H54 (cell line): ENCODE data around the gene MESP1.
"Not testable (repeated sequence)": the region's sequence is repeated elsewhere in the genome, so short reads cannot be mapped to it uniquely, and the experiment has no call there.

Experiments
- DNase-seq: peaks from one replicate; pipeline ENCODE4 v3.0.0; 2011; ENCODE audit warnings: low spot score, mixed read lengths; ENCODE audit not compliant: insufficient read length
- FAIRE-seq: peaks from 3 replicates; lab custom pipeline; 2011; peaks lifted over from hg19 to GRCh38; lab: Jason Lieb, UNC
- POLR2A ChIP-seq: IDR thresholded peaks from 2 replicates; pipeline ENCODE4 v1.6.1; 2011; ENCODE audit warnings: low read depth, mild to moderate bottlenecking, low read length

The MESP1 gene

GRCh38 chr15:89785064-89785773 is 34.2 kb upstream of the MESP1 start:
- DNase-seq (no peak), FAIRE-seq (no peak)
- TF ChIP-seq POLR2A = no peak

GRCh38 chr15:89784686-89784960 is 33.6 kb upstream of the MESP1 start:
- DNase-seq = no peak
- TF ChIP-seq POLR2A = no peak
- FAIRE-seq = no peak

- no peak for TF ChIP-seq POLR2A
- DNase-seq (no peak), FAIRE-seq (no peak)
These were observed 33.0 kb upstream of the MESP1 start for GRCh38 chr15:89783861-89784685.

GRCh38 chr15:89783111-89783860 is 32.2 kb upstream of the MESP1 start:
- no peak for TF ChIP-seq POLR2A
- FAIRE-seq (no peak), DNase-seq (no peak)

GRCh38 chr15:89782619-89782950 is 31.5 kb upstream of the MESP1 start:
- FAIRE-seq, DNase-seq: not testable (repeated sequence)

- no peak for FAIRE-seq
- no peak for TF ChIP-seq POLR2A
- DNase-seq = peak; percentile 38
These were observed 31.0 kb upstream of the MESP1 start for GRCh38 chr15:89781891-89782618.

GRCh38 chr15:89781055-89781454 is 30.0 kb upstream of the MESP1 start:
- DNase-seq (no peak), FAIRE-seq (no peak)
- TF ChIP-seq POLR2A = no peak

GRCh38 chr15:89780601-89781000 is 29.6 kb upstream of the MESP1 start:
- no peak for FAIRE-seq

GRCh38 chr15:89778861-89779260 is 27.8 kb upstream of the MESP1 start:
- FAIRE-seq = no peak
- TF ChIP-seq POLR2A = no peak
- no peak for DNase-seq

More at GRCh38 chr15:89780601-89781000, 29.6 kb upstream of the MESP1 start:
- no peak for TF ChIP-seq POLR2A
- DNase-seq = no peak

GRCh38 chr15:89777782-89778380 is 26.8 kb upstream of the MESP1 start:
- no peak for TF ChIP-seq POLR2A
- no peak for FAIRE-seq

GRCh38 chr15:89777073-89777751 is 26.2 kb upstream of the MESP1 start:
- FAIRE-seq (no peak), DNase-seq (no peak)
- no peak for TF ChIP-seq POLR2A

More at GRCh38 chr15:89777782-89778380, 26.8 kb upstream of the MESP1 start:
- no peak for DNase-seq

- no peak for DNase-seq
- FAIRE-seq = no peak
- TF ChIP-seq POLR2A = no peak
These were observed 25.4 kb upstream of the MESP1 start, which contains the start of gene MESP2 for GRCh38 chr15:89776274-89777072. Gene MESP2, plus strand, starts transcription at chr15:89776332. Its CDS starts 26 bp downstream, at chr15:89776358.
